SK-N-SH (cell line): ENCODE data around the gene MGAT1.

Experiments used
- CHD2 ChIP-seq: fragments of 150-350 bp; IDR thresholded peaks from 2 replicates; pipeline ENCODE4 v1.6.1; 2018; ENCODE audit warnings: low read length; ENCODE audit not compliant: partially characterized antibody
- CTCF ChIP-seq: fragments of 200-600 bp; sonication (generic); IDR thresholded peaks from 2 replicates; pipeline ENCODE4 v1.6.1; 2017; ENCODE audit warnings: antibody characterized with exemption, mild to moderate bottlenecking, moderate library complexity
- ELF1 ChIP-seq: IDR thresholded peaks from 2 replicates; pipeline ENCODE4 v1.4.0; 2012
- EP300 ChIP-seq, 2 experiments: IDR thresholded peaks; 2 replicates each; pipeline versions ENCODE4 v1.4.0 to v1.6.1; 2012; ENCODE audit warnings: borderline replicate concordance in 1 of 2, low read depth in 1 of 2, low read length in 1 of 2
- MAX ChIP-seq: IDR thresholded peaks from 2 replicates; pipeline ENCODE4 v1.4.0; 2012; ENCODE audit warnings: low read depth
- RAD21 ChIP-seq: IDR thresholded peaks from 2 replicates; pipeline ENCODE4 v1.6.1; 2012; ENCODE audit warnings: mild to moderate bottlenecking, low read length
- USF2 ChIP-seq: fragments of 150-350 bp; IDR thresholded peaks from 2 replicates; pipeline ENCODE4 v1.6.1; 2017; ENCODE audit warnings: antibody characterized with exemption, low read length, low read depth, borderline replicate concordance
- YY1 ChIP-seq: IDR thresholded peaks from 2 replicates; pipeline ENCODE4 v1.4.0; 2012; ENCODE audit warnings: low read depth, mild to moderate bottlenecking

- TF ChIP-seq CTCF (no peak), RAD21 (no peak), YY1 (no peak), MAX (no peak), USF2 (no peak), CHD2 (no peak), EP300 (IDR thresholded peaks at IDR 0.05; ENCODE audit: borderline replicate concordance in 1 of 2, low read depth in 1 of 2, low read length in 1 of 2) (no peak), ELF1 (no peak)
Observed at GRCh38 chr5:180769821-180770220, 32.8 kb downstream of the MGAT1 start.
